ENCODE results near the gene VWA2. TPM values are rescaled to one million over a fixed set of nuclear protein-coding genes. Genes with fewer than 3 reads are reported as not detected.
A peak's percentile ranks its signal among the peaks of the same experiment; 100 is the strongest.

Gene VWA2
- total RNA-seq, 1 experiment from 2014 or later: 1.6 TPM

DNA sequence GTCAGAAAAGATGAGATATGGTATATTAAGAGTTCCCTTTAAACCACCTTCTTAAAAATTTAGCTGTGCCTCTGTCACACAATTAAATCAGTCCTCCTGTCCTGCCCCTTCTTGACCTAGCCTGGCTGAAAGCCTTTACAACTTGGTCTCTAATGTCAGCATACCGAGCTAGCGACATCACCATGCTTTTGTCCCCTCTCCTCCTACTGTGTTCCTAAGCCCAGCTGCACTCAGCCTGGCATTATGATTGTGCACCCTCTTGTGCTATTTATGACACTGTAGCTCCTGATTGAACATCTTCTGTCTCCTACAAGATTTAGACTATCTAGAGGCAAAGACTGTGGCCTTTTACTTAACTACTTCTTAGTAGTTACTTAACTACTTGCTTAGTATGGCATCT, 30.7 kb upstream of the VWA2 start:
- Histone ChIP-seq H4K8ac (replicated peaks; ENCODE audit: insufficient read length, low read depth, low read length) (no peak overlapping the region), H3K23ac (ENCODE audit: insufficient read length, low read depth, low read length) (no peak overlapping the region), H3K27me3 (ENCODE audit: insufficient read depth, low read length) (no peaks in the 10 kb centered on the region), H2BK120ac (ENCODE audit: low read depth, low read length, poor library complexity, severe bottlenecking) (no peak overlapping the region), H3K27ac (ENCODE audit: insufficient read length, low read depth, low read length) (no peak overlapping the region), H3K18ac (ENCODE audit: insufficient read length, low read depth, low read length) (no peak overlapping the region), H3K79me2 (ENCODE audit: insufficient read depth, low read length) (no peaks in the 10 kb centered on the region), H4K5ac (ENCODE audit: insufficient read length, low read depth, low read length) (no peak overlapping the region), H3K56ac (ENCODE audit: insufficient read length, low read depth, low read length) (no peak overlapping the region), H3K79me1 (ENCODE audit: insufficient read depth, low read depth, low read length, poor library complexity, severe bottlenecking) (no peaks in the 10 kb centered on the region), H3K9ac (ENCODE audit: extremely low read depth, insufficient read length, low read length) (no peak overlapping the region), H2AK5ac (ENCODE audit: insufficient read length, low read length) (no peak overlapping the region), H3T11ph (ENCODE audit: low read length) (no peak overlapping the region), H2BK20ac (ENCODE audit: low read depth, low read length, poor library complexity, severe bottlenecking) (no peak overlapping the region), H3K4me2 (ENCODE audit: insufficient read depth, insufficient read length, low read length) (no peak overlapping the region), H3K4ac (ENCODE audit: low read depth, low read length) (no peak overlapping the region), H2BK12ac (ENCODE audit: insufficient read length, low read depth, low read length) (no peak overlapping the region), H2BK15ac (ENCODE audit: low read depth, low read length) (no peak overlapping the region), H4K91ac (ENCODE audit: insufficient read length, low read depth, low read length) (no peak overlapping the region), H3K9me3 (ENCODE audit: control insufficient read depth, low read depth, low read length) (no peaks in the 10 kb centered on the region), H2AFZ (ENCODE audit: low read length) (no peak overlapping the region), H4K20me1 (ENCODE audit: control insufficient read depth, insufficient read depth, insufficient read length) (no peaks in the 10 kb centered on the region), H2BK5ac (ENCODE audit: insufficient read length, low read length) (no peak overlapping the region), H3K23me2 (ENCODE audit: insufficient read length, low read depth, low read length, poor library complexity, severe bottlenecking) (no peaks in the 10 kb centered on the region), H3K14ac (ENCODE audit: insufficient read depth, low read length) (no peak overlapping the region), H3K4me1 (ENCODE audit: insufficient read depth, low read length) (no peaks in the 10 kb centered on the region)
- no CpG with 5 or more reads among the region's 2 CpGs for WGBS (ENCODE audit: extremely low coverage, insufficient read length, low lambda C conversion rate)
- DNase-seq: peak; percentile 34
- H3K27me3 Mint-ChIP-seq (ENCODE audit: low read depth): peaks cover 2% of the 10 kb centered on the region; the same call in 1 of the 2 replicates
- no peaks in the 10 kb centered on the region; a peak in 1 of 5 replicates for H3K9me3 Mint-ChIP-seq
- H3K27ac Mint-ChIP-seq: no peak overlapping the region
- H3K36me3 Mint-ChIP-seq (ENCODE audit: insufficient read depth in 1 of 3, low read depth in 3 of 3): no peaks in the 10 kb centered on the region
- no peak overlapping the region for H3K4me3 Mint-ChIP-seq
- TF ChIP-seq, protein P1, sequence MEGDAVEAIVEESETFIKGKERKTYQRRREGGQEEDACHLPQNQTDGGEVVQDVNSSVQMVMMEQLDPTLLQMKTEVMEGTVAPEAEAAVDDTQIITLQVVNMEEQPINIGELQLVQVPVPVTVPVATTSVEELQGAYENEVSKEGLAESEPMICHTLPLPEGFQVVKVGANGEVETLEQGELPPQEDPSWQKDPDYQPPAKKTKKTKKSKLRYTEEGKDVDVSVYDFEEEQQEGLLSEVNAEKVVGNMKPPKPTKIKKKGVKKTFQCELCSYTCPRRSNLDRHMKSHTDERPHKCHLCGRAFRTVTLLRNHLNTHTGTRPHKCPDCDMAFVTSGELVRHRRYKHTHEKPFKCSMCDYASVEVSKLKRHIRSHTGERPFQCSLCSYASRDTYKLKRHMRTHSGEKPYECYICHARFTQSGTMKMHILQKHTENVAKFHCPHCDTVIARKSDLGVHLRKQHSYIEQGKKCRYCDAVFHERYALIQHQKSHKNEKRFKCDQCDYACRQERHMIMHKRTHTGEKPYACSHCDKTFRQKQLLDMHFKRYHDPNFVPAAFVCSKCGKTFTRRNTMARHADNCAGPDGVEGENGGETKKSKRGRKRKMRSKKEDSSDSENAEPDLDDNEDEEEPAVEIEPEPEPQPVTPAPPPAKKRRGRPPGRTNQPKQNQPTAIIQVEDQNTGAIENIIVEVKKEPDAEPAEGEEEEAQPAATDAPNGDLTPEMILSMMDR (conservative IDR thresholded peaks at IDR 0.05): no peak
- no peaks in the 10 kb centered on the region for H3K4me1 Mint-ChIP-seq
